Peyer's patch (tissue), 4 donors: ENCODE results near the gene TIMM10B. TPM values are rescaled to one million over a fixed set of nuclear protein-coding genes. Genes with fewer than 3 reads are reported as not detected.

Source experiments
- DNase-seq, 3 donors: peaks; one replicate each; pipeline ENCODE4 v3.0.0-alpha.2; 2017 to 2019
- H3K27ac ChIP-seq, 4 donors: fragments of 200-600 bp; sonication (generic); one replicate each; pipeline ENCODE4 v1.5.1; 2016 to 2019
- H3K27me3 ChIP-seq, 2 donors: fragments of 200-600 bp; sonication (generic); one replicate each; pipeline ENCODE4 v1.5.1; 2019
- H3K36me3 ChIP-seq, 3 donors: fragments of 200-600 bp; sonication (generic); one replicate each; pipeline ENCODE4 v1.5.1; 2016 to 2019
- H3K4me1 ChIP-seq, 4 donors: fragments of 200-600 bp; sonication (generic); one replicate each; pipeline ENCODE4 v1.5.1; 2016 to 2019
- H3K4me3 ChIP-seq, 4 donors: fragments of 200-600 bp; sonication (generic); 1 replicate in 3 of 4; 2 replicates in 1 of 4; pipeline ENCODE4 v1.5.1; 2016 to 2019; ENCODE audit warnings: mild to moderate bottlenecking in 1 of 4
- H3K9me3 ChIP-seq, 4 donors: fragments of 200-600 bp; sonication (generic); one replicate each; pipeline ENCODE4 v1.5.1; 2016 to 2019; ENCODE audit warnings: mild to moderate bottlenecking in 1 of 4
- POLR2A ChIP-seq, 2 donors: fragments of 450-650 bp; IDR thresholded peaks; one replicate each; pipeline ENCODE4 v1.5.1; 2017; ENCODE audit warnings: antibody characterized with exemption in 2 of 2, mild to moderate bottlenecking in 2 of 2, moderate library complexity in 2 of 2
- total RNA-seq, 4 donors: library from RNA; depleted of rRNA; stranded (reverse); fragments of >200 nt; gene quantifications; one replicate each; pipeline ENCODE4 v1.1.0, GENCODE V29; 2016
- TF ChIP-seq, protein P1 (sequence below), 6 experiments: fragments of 450-650 bp in 4 of 6; fragments of 200-600 bp in 2 of 6; sonication (generic) in 1 of 6; IDR thresholded peaks; one replicate each; pipeline ENCODE4 v1.5.1; 2017 to 2019; ENCODE audit warnings: antibody characterized with exemption in 6 of 6, mild to moderate bottlenecking in 3 of 6, moderate library complexity in 1 of 6

Gene TIMM10B
- total RNA-seq, 4 donors from 2014 or later: 57.1 to 73.3 (median 66.6) TPM

DNA sequence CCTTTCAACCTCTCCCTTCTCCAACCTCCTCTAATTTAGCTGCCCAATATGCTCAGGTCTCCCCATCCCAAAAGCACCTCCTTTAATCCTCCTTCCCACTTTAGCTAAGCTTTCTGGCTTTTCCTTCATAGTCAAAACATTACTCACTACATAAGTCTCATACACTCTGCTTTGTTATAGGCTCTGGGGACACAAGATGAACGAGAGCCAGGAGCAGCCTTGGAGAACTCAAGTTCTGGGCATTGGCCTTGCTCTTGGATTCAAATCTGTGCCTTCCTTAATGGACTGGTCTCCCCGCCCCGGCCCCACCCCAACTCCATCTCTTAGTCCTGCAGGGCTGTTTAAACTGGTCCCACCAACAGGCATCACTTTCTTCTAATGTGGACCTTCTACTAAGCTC, 29.1 kb upstream of the TIMM10B start:
- no peaks in the 10 kb centered on the region for H3K4me1 ChIP-seq
- H3K27ac ChIP-seq: no peak overlapping the region
- no peak for DNase-seq
- H3K27me3 ChIP-seq: no peaks in the 10 kb centered on the region
- H3K9me3 ChIP-seq: no peaks in the 10 kb centered on the region
- H3K4me3 ChIP-seq: no peak overlapping the region
- TF ChIP-seq POLR2A (IDR thresholded peaks at IDR 0.05): no peak
- TF ChIP-seq, protein P1, sequence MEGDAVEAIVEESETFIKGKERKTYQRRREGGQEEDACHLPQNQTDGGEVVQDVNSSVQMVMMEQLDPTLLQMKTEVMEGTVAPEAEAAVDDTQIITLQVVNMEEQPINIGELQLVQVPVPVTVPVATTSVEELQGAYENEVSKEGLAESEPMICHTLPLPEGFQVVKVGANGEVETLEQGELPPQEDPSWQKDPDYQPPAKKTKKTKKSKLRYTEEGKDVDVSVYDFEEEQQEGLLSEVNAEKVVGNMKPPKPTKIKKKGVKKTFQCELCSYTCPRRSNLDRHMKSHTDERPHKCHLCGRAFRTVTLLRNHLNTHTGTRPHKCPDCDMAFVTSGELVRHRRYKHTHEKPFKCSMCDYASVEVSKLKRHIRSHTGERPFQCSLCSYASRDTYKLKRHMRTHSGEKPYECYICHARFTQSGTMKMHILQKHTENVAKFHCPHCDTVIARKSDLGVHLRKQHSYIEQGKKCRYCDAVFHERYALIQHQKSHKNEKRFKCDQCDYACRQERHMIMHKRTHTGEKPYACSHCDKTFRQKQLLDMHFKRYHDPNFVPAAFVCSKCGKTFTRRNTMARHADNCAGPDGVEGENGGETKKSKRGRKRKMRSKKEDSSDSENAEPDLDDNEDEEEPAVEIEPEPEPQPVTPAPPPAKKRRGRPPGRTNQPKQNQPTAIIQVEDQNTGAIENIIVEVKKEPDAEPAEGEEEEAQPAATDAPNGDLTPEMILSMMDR (IDR thresholded peaks at IDR 0.05): no peak
- H3K36me3 ChIP-seq: peaks cover 0 to 92% (median 0%) of the 10 kb centered on the region in 3 donors

DNA sequence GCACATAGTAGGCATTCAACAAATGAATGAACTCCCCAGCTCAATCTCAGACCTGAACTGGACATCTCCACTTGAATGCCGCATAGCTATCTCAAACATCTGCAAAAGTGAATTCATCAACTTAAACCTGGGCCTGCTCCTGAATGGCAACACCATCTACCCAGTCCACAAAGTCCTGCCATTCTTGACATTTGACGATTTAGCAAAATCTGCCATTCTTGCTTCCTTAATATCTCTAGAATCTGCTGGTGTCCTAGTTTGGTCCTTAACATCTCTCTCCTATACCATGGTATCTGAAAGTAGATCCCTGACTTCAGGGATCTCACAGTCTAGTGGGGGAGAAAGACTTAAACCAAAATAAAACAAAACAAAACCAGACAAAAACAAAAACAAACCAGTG, 28.1 kb upstream of the TIMM10B start:
- Histone ChIP-seq H3K4me1 (no peaks in the 10 kb centered on the region), H3K4me3 (no peak overlapping the region), H3K36me3 (peaks cover 0 to 98% (median 0%) of the 10 kb centered on the region in 3 donors), H3K27ac (no peak overlapping the region), H3K27me3 (no peaks in the 10 kb centered on the region), H3K9me3 (no peaks in the 10 kb centered on the region)
- DNase-seq: no peak
- TF ChIP-seq, protein P1 (IDR thresholded peaks at IDR 0.05): no peak
- no peak for TF ChIP-seq POLR2A (IDR thresholded peaks at IDR 0.05)

DNA sequence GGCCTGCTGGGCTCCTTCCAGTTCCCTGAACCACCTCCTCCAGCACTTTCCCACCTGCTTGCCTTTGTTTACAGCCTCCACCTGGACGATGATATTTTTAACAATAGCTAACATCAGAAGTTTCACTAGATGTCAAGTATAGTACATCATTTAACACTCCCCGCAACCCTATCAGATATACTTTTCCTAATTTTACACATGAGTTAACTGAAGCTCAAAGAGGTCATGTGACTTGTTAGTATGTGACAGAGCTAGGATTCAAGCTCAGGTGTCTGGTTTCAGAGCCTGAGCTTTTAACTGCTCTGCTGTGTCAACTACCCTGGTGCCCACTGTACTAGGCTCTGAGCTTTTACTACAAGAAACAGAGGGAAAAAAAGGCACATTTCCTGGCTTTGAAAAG, 26.2 kb upstream of the TIMM10B start:
- Histone ChIP-seq H3K4me1 (no peaks in the 10 kb centered on the region), H3K9me3 (no peaks in the 10 kb centered on the region), H3K27ac (no peak overlapping the region), H3K27me3 (no peaks in the 10 kb centered on the region), H3K36me3 (peaks cover 0 to 91% (median 0%) of the 10 kb centered on the region in 3 donors), H3K4me3 (no peak overlapping the region)
- no peak for TF ChIP-seq POLR2A (IDR thresholded peaks at IDR 0.05)
- TF ChIP-seq, protein P1 (IDR thresholded peaks at IDR 0.05): no peak
- DNase-seq: no peak

DNA sequence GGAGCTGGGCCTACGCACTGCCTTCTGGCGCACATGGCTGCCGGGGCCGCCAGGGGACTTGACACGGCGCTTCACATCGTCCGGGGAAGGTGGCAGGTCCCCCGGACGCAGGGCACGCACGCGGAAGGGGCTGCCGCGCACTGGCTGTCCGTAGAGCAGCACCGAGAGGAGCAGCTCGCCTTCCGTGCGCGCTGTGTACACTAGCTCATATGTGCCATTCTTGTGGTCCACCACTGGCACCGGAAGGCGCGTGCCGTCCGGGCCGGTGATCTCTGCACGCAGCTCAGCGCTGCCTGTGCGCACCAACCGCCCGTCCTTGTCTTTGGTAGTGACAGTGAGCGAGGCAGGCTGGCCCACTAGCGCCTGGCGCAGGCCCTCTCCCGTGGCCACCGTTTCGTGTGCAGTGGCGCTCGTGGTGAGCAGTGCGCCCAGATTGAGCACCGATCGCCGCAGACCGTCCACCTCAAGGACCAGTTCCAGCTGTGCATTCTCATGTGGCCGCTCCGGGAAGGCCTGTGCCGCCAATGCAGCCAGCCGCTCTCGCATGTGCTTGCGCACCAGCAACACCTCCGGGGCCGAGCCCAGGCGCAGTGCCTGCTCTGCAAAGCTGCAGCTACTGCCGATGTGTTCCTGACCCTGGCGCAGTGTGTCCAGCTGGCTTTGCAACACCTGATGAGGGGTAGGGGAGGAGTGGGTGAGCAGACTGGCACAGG, 24.8 kb upstream of the TIMM10B start:
- no peak overlapping the region for H3K4me3 ChIP-seq
- H3K27ac ChIP-seq: no peak overlapping the region
- no peaks in the 10 kb centered on the region for H3K4me1 ChIP-seq
- no peaks in the 10 kb centered on the region for H3K27me3 ChIP-seq
- TF ChIP-seq, protein P1 (IDR thresholded peaks at IDR 0.05): no peak
- no peak for TF ChIP-seq POLR2A (IDR thresholded peaks at IDR 0.05)
- H3K36me3 ChIP-seq: peaks cover 0 to 90% (median 0%) of the 10 kb centered on the region in 3 donors
- no peak for DNase-seq
- H3K9me3 ChIP-seq: no peaks in the 10 kb centered on the region

DNA sequence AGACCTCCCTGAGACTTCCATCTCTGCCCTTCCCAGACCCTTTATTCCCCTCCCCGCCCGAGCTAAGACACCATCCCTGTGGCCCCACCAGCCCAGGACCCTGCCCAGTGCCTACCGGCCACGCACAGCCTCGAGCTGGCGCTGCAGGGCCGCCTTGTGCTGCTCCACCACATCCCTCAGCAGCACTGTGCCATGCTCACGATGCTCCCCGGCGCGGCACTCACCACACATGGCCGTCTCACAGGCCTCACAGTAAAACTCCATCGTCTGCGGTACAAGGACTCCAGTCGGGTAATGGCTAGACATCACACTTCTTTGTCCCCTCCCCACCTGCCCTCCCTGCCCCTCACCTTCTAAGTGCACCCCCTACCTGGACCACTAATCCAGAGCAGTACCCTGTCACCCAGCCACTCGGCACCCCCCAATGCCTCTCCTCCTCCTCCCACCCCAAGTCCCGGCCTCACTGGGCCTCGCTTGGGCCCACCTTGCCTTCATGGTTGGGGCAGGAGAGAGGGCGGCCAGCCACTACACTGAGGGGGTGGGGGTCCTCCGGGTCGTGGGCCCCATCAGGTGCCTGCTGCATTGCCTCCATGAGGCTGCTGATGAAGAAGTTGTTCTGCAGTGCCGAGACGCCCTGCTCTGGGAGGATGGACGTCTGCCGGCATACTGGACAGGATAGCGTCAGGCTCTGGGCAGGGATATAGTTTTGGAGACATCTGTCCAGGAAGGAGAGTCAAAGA, 23.6 kb upstream of the TIMM10B start:
- no peak for DNase-seq
- TF ChIP-seq, protein P1 (IDR thresholded peaks at IDR 0.05): no peak
- TF ChIP-seq POLR2A (IDR thresholded peaks at IDR 0.05): no peak
- peaks cover 0 to 89% (median 0%) of the 10 kb centered on the region in 3 donors for H3K36me3 ChIP-seq
- no peaks in the 10 kb centered on the region for H3K27me3 ChIP-seq
- H3K27ac ChIP-seq: no peak overlapping the region
- H3K4me1 ChIP-seq: no peaks in the 10 kb centered on the region
- H3K9me3 ChIP-seq: no peaks in the 10 kb centered on the region
- no peak overlapping the region for H3K4me3 ChIP-seq
